Mucosa of gallbladder (tissue), 1 donor: Measurements from ENCODE around the gene ATG7. TPM values are rescaled to one million over a fixed set of nuclear protein-coding genes. Genes with fewer than 3 reads are reported as not detected.

Source experiments
- DNase-seq: peaks from one replicate; pipeline ENCODE4 v3.0.0-alpha.2; 2020; ENCODE audit warnings: low spot score
- total RNA-seq: library from RNA; stranded (reverse); gene quantifications from one replicate; pipeline ENCODE4 v1.2.1, GENCODE V29; 2021
- donor health status: DM: no; HTN: no; CAD: no.

Gene ATG7
- total RNA-seq, 1 donor from 2014 or later = 32.0 TPM

GRCh38 chr3:11606865-11607440 is 334.8 kb downstream of the ATG7 start:
- DNase-seq = no peak

Other genes starting within 250 kb of the ATG7 start
- gene HRH1, start 117.9 kb upstream of the ATG7 start, total RNA-seq = 5.6 TPM